HEK293T (cell line): Measurements from ENCODE around the gene FSCN2.

Source experiments
- CTCF ChIA-PET: fragments of 350-600 bp; formaldehyde crosslinking; extraction: SDS; loops from one replicate; lab custom pipeline; 2021; ENCODE audit warnings: antibody characterized with exemption, inconsistent platforms; lab: Yijun Ruan, JAX
- POLR2A ChIA-PET: fragments of 350-600 bp; formaldehyde crosslinking; extraction: SDS; loops from one replicate; lab custom pipeline; 2020; ENCODE audit warnings: antibody characterized with exemption, inconsistent platforms; lab: Yijun Ruan, JAX
- DNase-seq: peaks from one replicate; pipeline ENCODE4 v3.0.0; 2012; ENCODE audit warnings: mixed read lengths; ENCODE audit errors: extremely low spot score
- ARNT ChIP-seq: fragments of 450-650 bp; IDR thresholded peaks from 2 replicates; pipeline ENCODE4 v1.6.1; 2017; ENCODE audit warnings: mild to moderate bottlenecking
- BHLHE40 ChIP-seq: fragments of 450-650 bp; IDR thresholded peaks from 2 replicates; pipeline ENCODE4 v1.6.1; 2016; ENCODE audit warnings: mild to moderate bottlenecking, moderate library complexity, borderline replicate concordance
- CTBP1 ChIP-seq: fragments of 450-650 bp; IDR thresholded peaks from 2 replicates; pipeline ENCODE4 v1.6.1; 2016; ENCODE audit warnings: borderline replicate concordance
- ELF4 ChIP-seq: fragments of 450-650 bp; IDR thresholded peaks from 2 replicates; pipeline ENCODE4 v1.6.1; 2017; ENCODE audit warnings: antibody characterized with exemption
- FOXA1 ChIP-seq: fragments of 450-650 bp; IDR thresholded peaks from 2 replicates; pipeline ENCODE4 v1.6.1; 2016; ENCODE audit warnings: mild to moderate bottlenecking
- FOXK2 ChIP-seq: fragments of 450-650 bp; IDR thresholded peaks from 2 replicates; pipeline ENCODE4 v1.6.1; 2016; ENCODE audit warnings: mild to moderate bottlenecking
- FOXM1 ChIP-seq: fragments of 450-650 bp; IDR thresholded peaks from 2 replicates; pipeline ENCODE4 v1.6.1; 2017; ENCODE audit warnings: mild to moderate bottlenecking, borderline replicate concordance
- HDGF ChIP-seq: fragments of 450-650 bp; IDR thresholded peaks from 2 replicates; pipeline ENCODE4 v1.6.1; 2017; ENCODE audit warnings: antibody characterized with exemption, borderline replicate concordance
- L3MBTL2 ChIP-seq: fragments of 450-650 bp; conservative IDR thresholded peaks from 2 replicates; pipeline ENCODE4 v1.6.1; 2016; ENCODE audit warnings: mild to moderate bottlenecking
- LEF1 ChIP-seq: fragments of 450-650 bp; IDR thresholded peaks from 2 replicates; pipeline ENCODE4 v1.6.1; 2017; ENCODE audit warnings: mild to moderate bottlenecking, borderline replicate concordance
- NFRKB ChIP-seq: fragments of 450-650 bp; IDR thresholded peaks from 2 replicates; pipeline ENCODE4 v1.6.1; 2016; ENCODE audit warnings: mild to moderate bottlenecking, moderate library complexity
- PKNOX1 ChIP-seq: fragments of 450-650 bp; IDR thresholded peaks from 2 replicates; pipeline ENCODE4 v1.6.1; 2016
- SP1 ChIP-seq: fragments of 450-650 bp; IDR thresholded peaks from 2 replicates; pipeline ENCODE4 v1.6.1; 2017
- SUZ12 ChIP-seq: fragments of 450-650 bp; IDR thresholded peaks from 2 replicates; pipeline ENCODE4 v1.6.1; 2016; ENCODE audit warnings: mild to moderate bottlenecking
- TARDBP ChIP-seq: fragments of 450-650 bp; IDR thresholded peaks from 2 replicates; pipeline ENCODE4 v1.6.1; 2016
- ZNF384 ChIP-seq: fragments of 450-650 bp; IDR thresholded peaks from 2 replicates; pipeline ENCODE4 v1.6.1; 2016

The FSCN2 gene

GRCh38 chr17:81492706-81493105 is 35.5 kb upstream of the FSCN2 start:
- DNase-seq, result no peak
- TF ChIP-seq CTBP1 (no peak), PKNOX1 (no peak), FOXA1 (no peak)
- ChIA-PET POLR2A (interaction anchor here (1.0 to 7.5 kb wide), 3 partner anchors 14 to 30 kb away, joined by 3 to 66 read pairs (median 3); partner anchors contain the start of gene ACTG1), CTCF (interaction anchor here (0.6 to 0.7 kb wide), 3 partner anchors 8 to 240 kb away, joined by 3 read pairs; no protein-coding TSS in a partner anchor)

- TF ChIP-seq SUZ12, result no peak
- DNase-seq, result no peak
- POLR2A ChIA-PET, result interaction anchor here (1.5 to 7.5 kb wide), 2 partner anchors 15 to 21 kb away, joined by 5 to 66 read pairs; partner anchors contain the start of gene ACTG1
- CTCF ChIA-PET, result interaction anchor here (0.7 kb wide), 1 partner anchor 9 kb away, joined by 3 read pairs; no protein-coding TSS in a partner anchor
Observed at GRCh38 chr17:81493198-81494038, 34.8 kb upstream of the FSCN2 start.

- no peak for DNase-seq
- POLR2A ChIA-PET, result interaction anchor here (1.5 to 7.5 kb wide), 2 partner anchors 13 to 20 kb away, joined by 5 to 66 read pairs; partner anchors contain the start of gene ACTG1
- TF ChIP-seq FOXK2, result no peak
- TF ChIP-seq L3MBTL2, result peak; percentile 52; the same call in 1 of the 2 replicates
- CTCF ChIA-PET, result interaction anchor here (1.0 kb wide), 1 partner anchor 10 kb away, joined by 3 read pairs; no protein-coding TSS in a partner anchor
Observed at GRCh38 chr17:81494626-81495377, 33.4 kb upstream of the FSCN2 start.

GRCh38 chr17:81498953-81499600 is 29.1 kb upstream of the FSCN2 start:
- DNase-seq, result no peak
- ChIA-PET POLR2A (interaction anchor here (1.1 to 2.2 kb wide), 3 partner anchors 8 to 12 kb away, joined by 3 to 10 read pairs (median 5); no protein-coding TSS in a partner anchor), CTCF (interaction anchor here (0.7 to 1.1 kb wide), 2 partner anchors 9 to 14 kb away, joined by 3 to 7 read pairs; no protein-coding TSS in a partner anchor)
- TF ChIP-seq FOXM1, result no peak
- TF ChIP-seq HDGF, result no peak
- no peak for TF ChIP-seq BHLHE40
- no peak for TF ChIP-seq SUZ12
- no peak for TF ChIP-seq ARNT
- no peak for TF ChIP-seq CTBP1

- CTCF ChIA-PET, result interaction anchor here (0.7 to 1.1 kb wide), 2 partner anchors 8 to 15 kb away, joined by 3 to 7 read pairs; no protein-coding TSS in a partner anchor
- no peak for DNase-seq
- POLR2A ChIA-PET, result interaction anchor here (1.1 to 2.2 kb wide), 6 partner anchors 9 to 16 kb away, joined by 3 to 10 read pairs (median 5); partner anchors contain the start of gene ACTG1
- no peak for TF ChIP-seq SUZ12
- no peak for TF ChIP-seq PKNOX1
- TF ChIP-seq CTBP1, result no peak
- TF ChIP-seq TARDBP, result no peak
- TF ChIP-seq ARNT, result no peak
- TF ChIP-seq ELF4, result no peak
Observed at GRCh38 chr17:81499601-81499970, 28.6 kb upstream of the FSCN2 start.

- CTCF ChIA-PET, result interaction anchor here (0.6 to 1.1 kb wide), 2 partner anchors 15 to 211 kb away, joined by 3 to 7 read pairs; no protein-coding TSS in a partner anchor
- no peak for TF ChIP-seq ZNF384
- TF ChIP-seq FOXM1, result no peak
- no peak for TF ChIP-seq SP1
- no peak for TF ChIP-seq HDGF
- no peak for TF ChIP-seq CTBP1
- TF ChIP-seq ARNT, result no peak
- TF ChIP-seq L3MBTL2, result no peak
- no peak for TF ChIP-seq TARDBP
- TF ChIP-seq FOXK2, result no peak
- TF ChIP-seq BHLHE40, result no peak
- TF ChIP-seq FOXA1, result no peak
- TF ChIP-seq NFRKB, result no peak
- TF ChIP-seq LEF1, result no peak
- TF ChIP-seq SUZ12, result no peak
- TF ChIP-seq ELF4, result no peak
- TF ChIP-seq PKNOX1, result no peak
- DNase-seq, result no peak
- POLR2A ChIA-PET, result interaction anchor here (1.1 to 2.2 kb wide), 5 partner anchors 9 to 15 kb away, joined by 3 to 10 read pairs (median 6); partner anchors contain the start of gene ACTG1
Observed at GRCh38 chr17:81500047-81500446, 28.1 kb upstream of the FSCN2 start.
